ENCODE data around the gene TMCC2. TPM values are rescaled to one million over a fixed set of nuclear protein-coding genes. Genes with fewer than 3 reads are reported as not detected.

Gene TMCC2
- total RNA-seq, 1 donor from 2014 or later, result 6.2 TPM

DNA sequence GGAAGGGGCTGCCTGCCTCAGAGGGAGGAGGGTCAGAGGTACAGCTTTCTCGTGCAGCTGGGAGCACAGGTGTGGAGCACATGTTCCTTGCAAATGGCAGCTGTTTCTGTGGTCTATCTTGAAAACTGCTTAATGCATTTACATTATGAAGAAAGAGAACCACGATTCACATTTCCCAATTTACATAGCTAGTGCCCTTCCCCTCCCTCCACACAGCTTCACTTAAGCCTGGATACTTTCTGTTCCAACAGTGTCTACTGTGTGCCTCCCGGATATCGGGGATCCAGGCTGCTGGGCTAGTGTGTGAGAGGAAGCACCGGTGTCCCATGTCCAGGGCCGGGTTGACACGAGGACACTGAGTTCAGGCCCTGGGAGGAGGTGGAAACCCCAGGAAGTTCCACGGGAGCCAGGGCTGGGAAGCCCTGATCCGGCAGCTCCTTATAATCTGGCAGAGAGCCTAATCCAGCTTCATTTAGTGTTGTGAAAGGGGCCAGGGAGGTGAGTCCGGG, 31.6 kb downstream of the TMCC2 start:
- H3K27me3 Mint-ChIP-seq, result no peaks in the 10 kb centered on the region
- H3K27ac Mint-ChIP-seq, result no peak overlapping the region
- H3K4me1 Mint-ChIP-seq (ENCODE audit: unreplicated experiment), result peaks cover 21% of the 10 kb centered on the region
- H3K36me3 Mint-ChIP-seq, result no peaks in the 10 kb centered on the region
- TF ChIP-seq, protein P1, sequence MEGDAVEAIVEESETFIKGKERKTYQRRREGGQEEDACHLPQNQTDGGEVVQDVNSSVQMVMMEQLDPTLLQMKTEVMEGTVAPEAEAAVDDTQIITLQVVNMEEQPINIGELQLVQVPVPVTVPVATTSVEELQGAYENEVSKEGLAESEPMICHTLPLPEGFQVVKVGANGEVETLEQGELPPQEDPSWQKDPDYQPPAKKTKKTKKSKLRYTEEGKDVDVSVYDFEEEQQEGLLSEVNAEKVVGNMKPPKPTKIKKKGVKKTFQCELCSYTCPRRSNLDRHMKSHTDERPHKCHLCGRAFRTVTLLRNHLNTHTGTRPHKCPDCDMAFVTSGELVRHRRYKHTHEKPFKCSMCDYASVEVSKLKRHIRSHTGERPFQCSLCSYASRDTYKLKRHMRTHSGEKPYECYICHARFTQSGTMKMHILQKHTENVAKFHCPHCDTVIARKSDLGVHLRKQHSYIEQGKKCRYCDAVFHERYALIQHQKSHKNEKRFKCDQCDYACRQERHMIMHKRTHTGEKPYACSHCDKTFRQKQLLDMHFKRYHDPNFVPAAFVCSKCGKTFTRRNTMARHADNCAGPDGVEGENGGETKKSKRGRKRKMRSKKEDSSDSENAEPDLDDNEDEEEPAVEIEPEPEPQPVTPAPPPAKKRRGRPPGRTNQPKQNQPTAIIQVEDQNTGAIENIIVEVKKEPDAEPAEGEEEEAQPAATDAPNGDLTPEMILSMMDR (conservative IDR thresholded peaks at IDR 0.05), result no peak
- no peak for DNase-seq (ENCODE audit: extremely low spot score, unreplicated experiment)
- no peaks in the 10 kb centered on the region for H3K9me3 Mint-ChIP-seq
- no peak overlapping the region for H3K4me3 Mint-ChIP-seq

DNA sequence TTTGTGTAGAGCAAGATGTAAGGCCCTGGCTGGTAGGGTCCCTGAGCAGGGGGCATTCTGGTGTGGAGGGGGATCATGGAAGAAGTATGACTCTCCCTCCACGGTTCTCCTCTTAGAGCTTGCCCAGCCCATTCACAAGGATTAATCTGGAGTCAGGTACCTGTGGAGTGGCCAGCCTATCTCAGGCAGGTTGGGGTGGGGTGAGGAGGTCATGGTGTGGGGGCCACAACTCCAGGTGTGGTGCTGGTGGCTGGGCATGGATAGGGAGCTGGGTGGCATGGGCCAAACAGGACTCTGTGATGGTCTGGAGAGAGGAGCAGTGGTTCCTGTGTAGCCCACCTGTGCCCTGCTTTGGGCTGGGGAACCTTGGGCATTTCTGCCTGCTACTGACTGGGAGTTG, 32.3 kb downstream of the TMCC2 start:
- TF ChIP-seq, protein P1 (conservative IDR thresholded peaks at IDR 0.05), result no peak
- no peaks in the 10 kb centered on the region for H3K27me3 Mint-ChIP-seq
- H3K4me1 Mint-ChIP-seq (ENCODE audit: unreplicated experiment), result peaks cover 21% of the 10 kb centered on the region
- H3K4me3 Mint-ChIP-seq, result no peak overlapping the region
- no peak overlapping the region for H3K27ac Mint-ChIP-seq
- H3K9me3 Mint-ChIP-seq, result no peaks in the 10 kb centered on the region
- no peak for DNase-seq (ENCODE audit: extremely low spot score, unreplicated experiment)
- H3K36me3 Mint-ChIP-seq, result no peaks in the 10 kb centered on the region

DNA sequence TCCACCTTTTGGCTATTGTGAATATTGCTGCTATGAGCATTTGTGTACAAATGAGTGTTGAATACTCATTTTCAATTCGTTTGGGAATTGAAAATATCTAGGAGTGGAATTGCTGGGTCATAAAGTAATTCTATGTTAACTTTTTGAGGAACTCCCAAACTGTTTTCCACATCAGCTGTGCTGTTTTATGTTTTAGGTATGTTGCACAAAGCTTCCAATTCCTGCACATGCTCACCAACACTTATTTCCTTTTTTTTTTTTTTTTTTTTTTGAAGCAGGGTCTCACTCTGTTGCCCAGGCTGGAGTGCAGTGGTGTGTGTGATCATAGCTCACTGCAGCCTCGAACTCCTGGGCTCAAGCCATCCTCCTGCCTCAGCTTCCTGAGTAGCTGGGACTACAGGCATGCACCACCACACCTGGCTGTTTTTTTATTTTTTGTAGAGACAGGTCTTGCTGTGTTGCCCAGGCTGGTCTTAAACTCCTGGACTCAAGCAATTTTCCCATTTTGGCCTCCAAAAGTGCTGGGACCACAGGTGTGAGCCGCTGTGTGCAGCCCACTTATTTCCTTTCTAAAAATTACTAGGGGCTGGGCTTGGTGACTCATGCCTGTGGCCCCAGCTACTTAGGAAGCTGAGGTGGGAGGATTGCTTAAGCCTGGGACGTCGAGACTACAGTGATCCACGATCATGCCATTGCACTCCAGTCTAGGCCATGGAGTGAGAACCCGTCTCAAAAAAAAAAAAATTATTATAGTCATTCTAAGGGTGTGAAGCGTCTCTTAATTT, 33.4 kb downstream of the TMCC2 start:
- no peaks in the 10 kb centered on the region for H3K36me3 Mint-ChIP-seq
- no peak for DNase-seq (ENCODE audit: extremely low spot score, unreplicated experiment)
- H3K27ac Mint-ChIP-seq, result no peak overlapping the region
- H3K4me3 Mint-ChIP-seq, result no peak overlapping the region
- H3K4me1 Mint-ChIP-seq (ENCODE audit: unreplicated experiment), result peaks cover 18% of the 10 kb centered on the region
- H3K27me3 Mint-ChIP-seq, result no peaks in the 10 kb centered on the region
- H3K9me3 Mint-ChIP-seq, result no peaks in the 10 kb centered on the region
- TF ChIP-seq, protein P1 (conservative IDR thresholded peaks at IDR 0.05), result no peak

DNA sequence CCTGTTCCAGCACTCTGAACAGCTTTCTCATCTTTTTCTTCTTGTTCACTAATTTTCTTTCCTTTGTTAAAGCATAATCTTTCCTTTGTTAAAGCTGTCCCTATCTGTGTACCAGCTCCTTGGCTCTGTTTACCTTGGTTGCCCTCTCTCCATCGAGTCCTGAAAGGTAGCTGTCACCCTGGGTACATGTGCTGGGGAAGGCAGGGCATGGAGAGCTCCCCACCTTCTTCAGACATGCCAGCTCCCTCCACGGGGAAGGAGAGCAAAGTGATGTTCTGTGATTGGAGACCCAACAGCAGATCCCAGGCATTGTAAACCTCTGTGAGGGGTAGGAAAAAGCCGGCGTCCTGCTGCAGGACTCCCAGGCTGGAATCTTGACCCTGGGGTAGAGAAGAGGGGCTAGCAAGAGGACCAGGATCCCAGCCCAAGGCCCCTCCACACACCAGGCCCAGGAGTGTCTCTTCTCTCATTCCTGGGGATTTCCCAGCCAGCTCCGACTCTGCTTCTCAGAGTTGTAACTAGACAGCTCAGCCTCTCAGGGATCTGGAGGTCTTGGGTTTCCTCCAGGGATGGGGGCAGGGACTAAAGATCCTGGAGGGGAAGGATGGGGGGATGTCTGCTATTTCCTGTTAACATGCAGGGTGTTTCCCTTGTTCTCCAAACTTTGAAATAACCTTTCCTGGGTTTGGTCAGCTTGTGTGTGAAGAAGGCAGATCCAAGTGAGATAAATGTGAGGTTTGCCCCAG, 34.4 kb downstream of the TMCC2 start:
- H3K27ac Mint-ChIP-seq, result no peak overlapping the region
- H3K27me3 Mint-ChIP-seq, result no peaks in the 10 kb centered on the region
- TF ChIP-seq, protein P1 (conservative IDR thresholded peaks at IDR 0.05), result no peak
- H3K36me3 Mint-ChIP-seq, result no peaks in the 10 kb centered on the region
- no peaks in the 10 kb centered on the region for H3K9me3 Mint-ChIP-seq
- no peak overlapping the region for H3K4me3 Mint-ChIP-seq
- no peak for DNase-seq (ENCODE audit: extremely low spot score, unreplicated experiment)
- peaks cover 19% of the 10 kb centered on the region for H3K4me1 Mint-ChIP-seq (ENCODE audit: unreplicated experiment)

DNA sequence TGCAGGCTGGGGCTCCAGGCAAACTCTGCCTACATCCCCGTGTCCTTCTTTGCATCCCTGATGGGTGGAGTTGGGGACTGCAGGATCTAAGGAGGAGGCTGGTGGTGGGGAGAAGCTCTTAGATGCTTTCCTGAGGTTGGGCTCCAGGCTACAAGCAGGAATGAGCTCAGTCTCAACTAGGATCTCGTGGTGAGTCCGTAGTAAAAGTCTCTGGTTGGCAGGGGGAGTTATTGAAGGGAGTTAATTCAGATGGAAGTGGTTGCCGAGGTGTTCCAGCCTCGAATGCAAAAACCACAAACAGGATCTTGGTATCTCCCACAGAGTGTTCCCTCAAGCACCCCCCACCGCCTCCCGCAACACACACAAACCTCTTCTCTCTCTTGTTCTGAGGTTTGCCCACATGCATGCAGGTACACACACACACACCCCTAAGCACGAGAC, 35.0 kb downstream of the TMCC2 start:
- H3K36me3 Mint-ChIP-seq, result no peaks in the 10 kb centered on the region
- H3K27ac Mint-ChIP-seq, result no peak overlapping the region
- H3K4me3 Mint-ChIP-seq, result no peak overlapping the region
- TF ChIP-seq, protein P1 (conservative IDR thresholded peaks at IDR 0.05), result no peak
- no peaks in the 10 kb centered on the region for H3K9me3 Mint-ChIP-seq
- no peaks in the 10 kb centered on the region for H3K27me3 Mint-ChIP-seq
- DNase-seq (ENCODE audit: extremely low spot score, unreplicated experiment), result no peak
- peaks cover 19% of the 10 kb centered on the region for H3K4me1 Mint-ChIP-seq (ENCODE audit: unreplicated experiment)
